HCT116 (cell line): ENCODE results near the gene ASAP2.

Experiments
- EZH2phosphoT487 ChIP-seq: fragments of 200-600 bp; IDR thresholded peaks from 2 replicates; pipeline ENCODE4 v1.6.1; 2018; ENCODE audit warnings: antibody characterized with exemption, borderline replicate concordance
- POLR2A ChIP-seq: IDR thresholded peaks from 2 replicates; pipeline ENCODE4 v1.7.0; 2011; ENCODE audit warnings: borderline replicate concordance; ENCODE audit not compliant: insufficient read depth, insufficient read length; ENCODE audit errors: extremely low read depth
- YY1 ChIP-seq: IDR thresholded peaks from 2 replicates; pipeline ENCODE4 v1.6.1; 2011; ENCODE audit warnings: low read length, low read depth, moderate library complexity, mild to moderate bottlenecking; ENCODE audit not compliant: insufficient replicate concordance; ENCODE audit errors: extremely low read depth
- ZNF274 ChIP-seq: fragments of 200-500 bp; sonication (Bioruptor generic); IDR thresholded peaks from 2 replicates; pipeline ENCODE4 v1.6.1; 2014; ENCODE audit warnings: mild to moderate bottlenecking, low read depth, low read length, inconsistent platforms
- TF ChIP-seq, protein P1 (sequence below), 3 experiments: fragments of 200-600 bp in 1 of 3; sonication (generic) in 1 of 3; IDR thresholded peaks in 2 of 3; conservative IDR thresholded peaks in 1 of 3; 2 replicates each; pipeline ENCODE4 v1.5.1; 2012 to 2017; ENCODE audit warnings: low read depth in 2 of 3, low read length in 2 of 3, antibody characterized with exemption in 1 of 3, borderline replicate concordance in 1 of 3, control low read depth in 1 of 3, mild to moderate bottlenecking in 1 of 3, mixed read lengths in 1 of 3, mixed run types in 1 of 3, moderate library complexity in 1 of 3; ENCODE audit not compliant: insufficient read depth in 1 of 3

- TF ChIP-seq YY1 (no peak), POLR2A (no peak), EZH2phosphoT487 (no peak), ZNF274 (no peak)
- TF ChIP-seq, protein P1, sequence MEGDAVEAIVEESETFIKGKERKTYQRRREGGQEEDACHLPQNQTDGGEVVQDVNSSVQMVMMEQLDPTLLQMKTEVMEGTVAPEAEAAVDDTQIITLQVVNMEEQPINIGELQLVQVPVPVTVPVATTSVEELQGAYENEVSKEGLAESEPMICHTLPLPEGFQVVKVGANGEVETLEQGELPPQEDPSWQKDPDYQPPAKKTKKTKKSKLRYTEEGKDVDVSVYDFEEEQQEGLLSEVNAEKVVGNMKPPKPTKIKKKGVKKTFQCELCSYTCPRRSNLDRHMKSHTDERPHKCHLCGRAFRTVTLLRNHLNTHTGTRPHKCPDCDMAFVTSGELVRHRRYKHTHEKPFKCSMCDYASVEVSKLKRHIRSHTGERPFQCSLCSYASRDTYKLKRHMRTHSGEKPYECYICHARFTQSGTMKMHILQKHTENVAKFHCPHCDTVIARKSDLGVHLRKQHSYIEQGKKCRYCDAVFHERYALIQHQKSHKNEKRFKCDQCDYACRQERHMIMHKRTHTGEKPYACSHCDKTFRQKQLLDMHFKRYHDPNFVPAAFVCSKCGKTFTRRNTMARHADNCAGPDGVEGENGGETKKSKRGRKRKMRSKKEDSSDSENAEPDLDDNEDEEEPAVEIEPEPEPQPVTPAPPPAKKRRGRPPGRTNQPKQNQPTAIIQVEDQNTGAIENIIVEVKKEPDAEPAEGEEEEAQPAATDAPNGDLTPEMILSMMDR (IDR thresholded peaks at IDR 0.05 in 2 of 3, conservative IDR thresholded peaks at IDR 0.05 in 1 of 3; ENCODE audit: borderline replicate concordance in 1 of 3, insufficient read depth in 1 of 3, low read depth in 2 of 3, low read length in 2 of 3), result no peak
These were observed 101.8 kb downstream of the ASAP2 start for GRCh38 chr2:9308186-9308955.
